Astrocyte (in vitro differentiated cells and primary cell): ENCODE results near the gene TSEN15. TPM values are rescaled to one million over a fixed set of nuclear protein-coding genes. Genes with fewer than 3 reads are reported as not detected.

Source experiments
- DNase-seq: peaks from one replicate; pipeline ENCODE4 v3.0.0-alpha.2; 2010; ENCODE audit warnings: low read depth
- FAIRE-seq: peaks from 2 replicates; lab custom pipeline; 2011; peaks lifted over from hg19 to GRCh38; lab: Jason Lieb, UNC
- H2AFZ ChIP-seq: 2 replicates; pipeline ENCODE4 v1.6.0; 2012; ENCODE audit warnings: low read depth, low read length, inconsistent platforms
- H3K27ac ChIP-seq: 2 replicates; pipeline ENCODE4 v1.5.1; 2011; ENCODE audit warnings: low read depth, low read length, inconsistent platforms
- H3K27me3 ChIP-seq: 2 replicates; pipeline ENCODE4 v1.6.0; 2011; ENCODE audit warnings: low read length, inconsistent platforms; ENCODE audit not compliant: insufficient read depth
- H3K36me3 ChIP-seq: 2 replicates; pipeline ENCODE4 v1.5.1; 2011; ENCODE audit warnings: low read length, inconsistent platforms; ENCODE audit not compliant: insufficient read depth
- H3K4me1 ChIP-seq: 2 replicates; pipeline ENCODE4 v1.5.1; 2011; ENCODE audit warnings: low read length, inconsistent platforms; ENCODE audit not compliant: insufficient read depth
- H3K4me2 ChIP-seq: 2 replicates; pipeline ENCODE4 v1.6.0; 2012; ENCODE audit warnings: low read length, inconsistent platforms
- H3K4me3 ChIP-seq: 2 replicates; pipeline ENCODE4 v1.5.1; 2011; ENCODE audit warnings: low read depth, mild to moderate bottlenecking, low read length, inconsistent platforms; ENCODE audit not compliant: insufficient read depth
- H3K79me2 ChIP-seq: 2 replicates; pipeline ENCODE4 v1.6.0; 2012; ENCODE audit warnings: mild to moderate bottlenecking, low read length, inconsistent platforms; ENCODE audit not compliant: insufficient read depth
- H3K9ac ChIP-seq: 2 replicates; pipeline ENCODE4 v1.6.0; 2012; ENCODE audit warnings: mild to moderate bottlenecking, low read length, inconsistent platforms
- H3K9me3 ChIP-seq: 2 replicates; pipeline ENCODE4 v1.5.1; 2012; ENCODE audit warnings: low read depth, mild to moderate bottlenecking, low read length, inconsistent platforms; ENCODE audit not compliant: insufficient read depth
- H4K20me1 ChIP-seq: 2 replicates; pipeline ENCODE4 v1.6.0; 2012; ENCODE audit warnings: low read length, inconsistent platforms; ENCODE audit not compliant: insufficient read depth
- H3K27ac Mint-ChIP-seq: one replicate; pipeline ENCODE4 v1.8.0; 2021; ENCODE audit warnings: mild to moderate bottlenecking, mixed read lengths; ENCODE audit not compliant: unreplicated experiment
- H3K27me3 Mint-ChIP-seq: one replicate; pipeline ENCODE4 v1.8.0; 2021; ENCODE audit warnings: low read depth, mixed read lengths; ENCODE audit not compliant: unreplicated experiment
- H3K36me3 Mint-ChIP-seq: one replicate; pipeline ENCODE4 v1.8.0; 2021; ENCODE audit warnings: low read depth, mixed read lengths; ENCODE audit not compliant: unreplicated experiment
- H3K4me1 Mint-ChIP-seq: one replicate; pipeline ENCODE4 v1.8.0; 2021; ENCODE audit warnings: low read depth, mixed read lengths; ENCODE audit not compliant: unreplicated experiment
- H3K4me3 Mint-ChIP-seq: one replicate; pipeline ENCODE4 v1.8.0; 2021; ENCODE audit warnings: mild to moderate bottlenecking, moderate library complexity, mixed read lengths; ENCODE audit not compliant: unreplicated experiment
- H3K9me3 Mint-ChIP-seq: one replicate; pipeline ENCODE4 v1.8.0; 2021; ENCODE audit warnings: mild to moderate bottlenecking, mixed read lengths; ENCODE audit not compliant: unreplicated experiment
- CTCF ChIP-seq: IDR thresholded peaks from 2 replicates; pipeline ENCODE4 v1.5.1; 2011; ENCODE audit warnings: low read depth, mild to moderate bottlenecking, inconsistent platforms, low read length, moderate library complexity; ENCODE audit not compliant: insufficient read depth
- EZH2 ChIP-seq: IDR thresholded peaks from 2 replicates; pipeline ENCODE4 v1.6.1; 2012; ENCODE audit warnings: mild to moderate bottlenecking, low read length, inconsistent platforms; ENCODE audit not compliant: insufficient read depth
- total RNA-seq: library from RNA; stranded (reverse); gene quantifications from 2 replicates; pipeline ENCODE4 v1.2.1, GENCODE V29; 2021

TSEN15 gene
- total RNA-seq, 1 donor from 2014 or later, result 28.0 TPM

DNA sequence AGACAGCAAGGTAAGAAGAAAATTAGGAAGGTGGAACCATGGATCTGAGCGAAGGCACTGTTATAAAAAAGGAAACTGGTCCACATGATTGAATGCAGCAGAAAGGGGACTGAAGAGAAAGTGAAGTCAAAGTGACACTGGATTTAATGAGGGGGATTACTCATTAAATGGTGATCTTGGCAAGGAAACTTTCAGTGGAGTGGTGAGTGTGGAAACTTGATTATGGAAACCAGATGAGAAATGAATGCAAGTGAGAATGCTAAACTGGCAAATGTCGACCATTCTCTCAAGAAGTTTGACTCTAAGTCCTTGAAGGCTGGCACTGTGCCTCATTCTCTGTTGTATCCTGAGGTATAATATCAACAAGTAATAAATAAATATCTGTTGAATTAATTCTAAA is 37.3 kb upstream of the TSEN15 start:
- Mint-ChIP-seq H3K4me3 (no peak overlapping the region), H3K36me3 (no peaks in the 10 kb centered on the region), H3K27me3 (no peaks in the 10 kb centered on the region), H3K27ac (no peak overlapping the region), H3K9me3 (peaks cover 3% of the 10 kb centered on the region), H3K4me1 (no peaks in the 10 kb centered on the region)
- H3K27me3 ChIP-seq, result no peaks in the 10 kb centered on the region
- DNase-seq (no peak), FAIRE-seq (peak; percentile 20)
- H3K9ac ChIP-seq, result no peak overlapping the region
- H3K36me3 ChIP-seq, result no peaks in the 10 kb centered on the region
- H3K4me1 ChIP-seq, result no peaks in the 10 kb centered on the region
- no peak overlapping the region for H3K4me3 ChIP-seq
- TF ChIP-seq CTCF (no peak), EZH2 (no peak)
- no peak overlapping the region for H2AFZ ChIP-seq
- no peaks in the 10 kb centered on the region for H3K9me3 ChIP-seq
- no peak overlapping the region for H3K4me2 ChIP-seq
- H3K79me2 ChIP-seq, result no peaks in the 10 kb centered on the region
- H4K20me1 ChIP-seq, result no peaks in the 10 kb centered on the region
- no peak overlapping the region for H3K27ac ChIP-seq

DNA sequence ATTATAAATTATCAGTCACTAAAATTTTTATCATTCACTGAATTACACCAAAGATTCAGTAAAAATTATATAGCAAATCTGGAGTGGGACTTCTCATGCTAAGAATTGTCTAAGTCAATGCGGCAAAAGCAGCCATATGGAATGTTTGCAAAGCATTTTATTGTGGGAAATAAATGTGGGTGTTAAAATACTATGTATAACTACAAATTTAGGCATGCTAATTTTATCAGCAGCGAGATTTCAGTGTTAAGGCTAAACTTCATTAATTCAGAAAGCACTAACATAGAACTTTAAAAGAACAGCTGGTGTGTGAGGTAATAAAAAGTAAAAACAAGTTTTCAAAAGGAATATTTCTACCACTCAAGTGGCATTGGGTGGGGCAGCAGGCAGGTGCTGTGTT is 35.4 kb upstream of the TSEN15 start:
- H3K27me3 ChIP-seq, result no peaks in the 10 kb centered on the region
- Mint-ChIP-seq H3K4me3 (no peak overlapping the region), H3K36me3 (no peaks in the 10 kb centered on the region), H3K27me3 (no peaks in the 10 kb centered on the region), H3K4me1 (no peaks in the 10 kb centered on the region), H3K9me3 (peaks cover 3% of the 10 kb centered on the region), H3K27ac (no peak overlapping the region)
- no peaks in the 10 kb centered on the region for H3K36me3 ChIP-seq
- H2AFZ ChIP-seq, result no peak overlapping the region
- no peaks in the 10 kb centered on the region for H3K9me3 ChIP-seq
- TF ChIP-seq EZH2 (no peak), CTCF (no peak)
- no peaks in the 10 kb centered on the region for H3K4me1 ChIP-seq
- no peak overlapping the region for H3K27ac ChIP-seq
- H3K79me2 ChIP-seq, result no peaks in the 10 kb centered on the region
- DNase-seq (no peak), FAIRE-seq (no peak)
- H4K20me1 ChIP-seq, result no peaks in the 10 kb centered on the region
- H3K4me3 ChIP-seq, result no peak overlapping the region
- no peak overlapping the region for H3K4me2 ChIP-seq
- H3K9ac ChIP-seq, result no peak overlapping the region

DNA sequence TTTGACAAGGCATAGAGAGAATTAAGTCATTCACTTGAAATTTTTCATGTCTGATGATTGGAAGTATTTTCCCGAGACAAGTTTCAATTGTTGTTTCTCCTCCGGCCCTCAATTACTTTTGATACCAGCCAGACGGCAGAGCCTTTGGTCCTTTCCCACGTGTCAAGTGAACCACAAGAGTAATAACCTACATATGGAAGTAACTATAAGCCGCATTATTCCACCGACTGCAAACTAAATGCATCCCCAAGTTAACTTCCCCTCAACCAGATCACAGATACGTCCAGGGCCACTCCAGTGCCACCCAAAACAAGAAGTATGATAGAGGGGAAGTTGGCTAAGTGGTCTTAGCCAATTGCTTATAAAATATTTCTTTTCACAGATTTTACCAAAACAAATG is 34.2 kb upstream of the TSEN15 start:
- no peak for FAIRE-seq

More for the DNA sequence above, 34.2 kb upstream of the TSEN15 start:
- DNase-seq, result no peak
- TF ChIP-seq CTCF (no peak), EZH2 (no peak)
- no peak overlapping the region for H3K27ac ChIP-seq
- no peaks in the 10 kb centered on the region for H4K20me1 ChIP-seq
- H3K4me1 Mint-ChIP-seq, result peaks cover 7% of the 10 kb centered on the region
- H3K27ac Mint-ChIP-seq, result no peak overlapping the region
- H3K4me3 Mint-ChIP-seq, result no peak overlapping the region
- no peaks in the 10 kb centered on the region for H3K9me3 ChIP-seq
- no peaks in the 10 kb centered on the region for H3K36me3 Mint-ChIP-seq
- H3K4me3 ChIP-seq, result no peak overlapping the region
- no peaks in the 10 kb centered on the region for H3K79me2 ChIP-seq
- no peak overlapping the region for H2AFZ ChIP-seq
- H3K9ac ChIP-seq, result no peak overlapping the region
- peaks cover 3% of the 10 kb centered on the region for H3K9me3 Mint-ChIP-seq
- no peaks in the 10 kb centered on the region for H3K4me1 ChIP-seq
- no peaks in the 10 kb centered on the region for H3K36me3 ChIP-seq
- no peaks in the 10 kb centered on the region for H3K27me3 ChIP-seq
- no peak overlapping the region for H3K4me2 ChIP-seq
- H3K27me3 Mint-ChIP-seq, result no peaks in the 10 kb centered on the region
